22Rv1 (cell line): ENCODE measurements around the gene SKA3.

ENCODE experiments used
- ZFX ChIP-seq: fragments of 450-650 bp; IDR thresholded peaks from 2 replicates; pipeline ENCODE4 v1.6.1; 2017; ENCODE audit warnings: antibody characterized with exemption, borderline replicate concordance
- TF ChIP-seq, protein P1 (sequence below): fragments of 450-650 bp; IDR thresholded peaks from 2 replicates; pipeline ENCODE4 v1.5.1; 2017; ENCODE audit warnings: mild to moderate bottlenecking

DNA sequence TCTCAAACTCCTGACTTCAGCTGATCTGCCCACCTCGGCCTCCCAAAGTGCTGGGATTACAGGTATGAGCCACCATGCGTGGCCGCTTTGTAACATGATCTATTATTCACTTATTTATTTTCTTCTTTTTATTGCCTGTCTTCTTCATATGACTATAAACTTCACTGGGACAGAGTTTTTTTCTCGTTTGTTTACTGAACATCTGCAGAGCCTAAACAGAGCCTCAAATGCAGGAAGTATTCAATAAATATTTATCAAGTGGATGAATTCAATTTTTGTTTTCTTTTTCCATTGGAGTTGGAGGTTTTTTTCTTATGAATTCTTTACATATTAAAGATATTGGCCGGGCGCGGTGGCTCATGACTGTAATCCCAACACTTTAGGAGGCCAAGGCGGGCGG, 54.7 kb downstream of the SKA3 start:
- no peak for TF ChIP-seq ZFX
- TF ChIP-seq, protein P1, sequence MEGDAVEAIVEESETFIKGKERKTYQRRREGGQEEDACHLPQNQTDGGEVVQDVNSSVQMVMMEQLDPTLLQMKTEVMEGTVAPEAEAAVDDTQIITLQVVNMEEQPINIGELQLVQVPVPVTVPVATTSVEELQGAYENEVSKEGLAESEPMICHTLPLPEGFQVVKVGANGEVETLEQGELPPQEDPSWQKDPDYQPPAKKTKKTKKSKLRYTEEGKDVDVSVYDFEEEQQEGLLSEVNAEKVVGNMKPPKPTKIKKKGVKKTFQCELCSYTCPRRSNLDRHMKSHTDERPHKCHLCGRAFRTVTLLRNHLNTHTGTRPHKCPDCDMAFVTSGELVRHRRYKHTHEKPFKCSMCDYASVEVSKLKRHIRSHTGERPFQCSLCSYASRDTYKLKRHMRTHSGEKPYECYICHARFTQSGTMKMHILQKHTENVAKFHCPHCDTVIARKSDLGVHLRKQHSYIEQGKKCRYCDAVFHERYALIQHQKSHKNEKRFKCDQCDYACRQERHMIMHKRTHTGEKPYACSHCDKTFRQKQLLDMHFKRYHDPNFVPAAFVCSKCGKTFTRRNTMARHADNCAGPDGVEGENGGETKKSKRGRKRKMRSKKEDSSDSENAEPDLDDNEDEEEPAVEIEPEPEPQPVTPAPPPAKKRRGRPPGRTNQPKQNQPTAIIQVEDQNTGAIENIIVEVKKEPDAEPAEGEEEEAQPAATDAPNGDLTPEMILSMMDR, result no peak
